PC-3 (cell line): ENCODE data around the gene NABP1. TPM values are rescaled to one million over a fixed set of nuclear protein-coding genes. Genes with fewer than 3 reads are reported as not detected.
A peak's percentile ranks its signal among the peaks of the same experiment; 100 is the strongest.

Source experiments
- ATAC-seq: fragments of 200-7000 bp; cut with Tn5 transposase; 2 replicates; pipeline ENCODE4 v1.9.1; 2020; ENCODE audit warnings: mild to moderate bottlenecking, moderate library complexity
- BruUV-seq: library from RNA; stranded (reverse); fragments of 400-500 nt; replicated peaks from 2 replicates; lab custom pipeline; 2021; lab: Mats Ljungman, UMichigan
- CTCF ChIA-PET: fragments of 300-600 bp; sonication (Branson Sonifier 250); formaldehyde crosslinking; loops from one replicate; lab custom pipeline; 2022; ENCODE audit warnings: antibody characterized with exemption; lab: Charles Lee
- POLR2A ChIA-PET: fragments of 300-600 bp; sonication (Branson Sonifier 250); formaldehyde crosslinking; loops from one replicate; lab custom pipeline; 2022; ENCODE audit warnings: antibody characterized with exemption; ENCODE audit not compliant: unreplicated experiment; lab: Charles Lee
- DNase-seq: peaks from one replicate; pipeline ENCODE4 v3.0.0-alpha.2; 2015
- H2AFZ ChIP-seq: fragments of 300-600 bp; sonication (generic); 2 replicates; pipeline ENCODE4 v1.6.0; 2016; ENCODE audit warnings: antibody characterized with exemption, low read length
- H3F3A ChIP-seq: fragments of 300-600 bp; sonication (generic); one replicate; pipeline ENCODE4 v1.6.0; 2017; ENCODE audit warnings: antibody characterized with exemption, low read length, control low read depth, mild to moderate bottlenecking; ENCODE audit not compliant: unreplicated experiment
- H3K27ac ChIP-seq: fragments of 300-600 bp; sonication (generic); 2 replicates; pipeline ENCODE4 v1.5.1; 2016; ENCODE audit warnings: mild to moderate bottlenecking, low read length
- H3K27me3 ChIP-seq: fragments of 300-600 bp; sonication (generic); 2 replicates; pipeline ENCODE4 v1.6.1; 2016; ENCODE audit warnings: low read length, mixed read lengths
- H3K36me3 ChIP-seq: fragments of 300-600 bp; sonication (generic); 2 replicates; pipeline ENCODE4 v1.6.1; 2016; ENCODE audit warnings: low read depth, mixed run types, low read length, mixed read lengths
- H3K4me1 ChIP-seq: fragments of 300-600 bp; sonication (generic); 2 replicates; pipeline ENCODE4 v1.5.1; 2016; ENCODE audit warnings: low read length; ENCODE audit not compliant: insufficient read depth
- H3K4me2 ChIP-seq: fragments of 300-600 bp; sonication (generic); 2 replicates; pipeline ENCODE4 v1.6.0; 2016; ENCODE audit warnings: low read length
- H3K4me3 ChIP-seq: fragments of 300-600 bp; sonication (generic); 2 replicates; pipeline ENCODE4 v1.5.1; 2016; ENCODE audit warnings: mild to moderate bottlenecking, low read length, mixed read lengths
- H3K79me2 ChIP-seq: fragments of 300-600 bp; sonication (generic); 2 replicates; pipeline ENCODE4 v1.6.1; 2017; ENCODE audit warnings: low read length, mixed read lengths
- H3K9ac ChIP-seq: fragments of 300-600 bp; sonication (generic); 2 replicates; pipeline ENCODE4 v1.6.0; 2016; ENCODE audit warnings: mild to moderate bottlenecking, low read length
- H3K9me2 ChIP-seq: fragments of 300-600 bp; sonication (generic); replicated peaks from 2 replicates; pipeline ENCODE4 v1.6.1; 2016; ENCODE audit warnings: mixed run types, low read length, mixed read lengths
- H3K9me3 ChIP-seq: fragments of 300-600 bp; sonication (generic); 2 replicates; pipeline ENCODE4 v1.6.1; 2016; ENCODE audit warnings: low read length, mixed read lengths
- H4K20me1 ChIP-seq: fragments of 300-600 bp; sonication (generic); 2 replicates; pipeline ENCODE4 v1.6.1; 2016; ENCODE audit warnings: low read length, mixed read lengths
- EZH2 ChIP-seq: fragments of 300-600 bp; sonication (generic); IDR thresholded peaks from one replicate; pipeline ENCODE4 v1.6.1; 2017; ENCODE audit warnings: antibody characterized with exemption, mild to moderate bottlenecking, low read length; ENCODE audit not compliant: unreplicated experiment
- EZH2phosphoT487 ChIP-seq: fragments of 300-600 bp; sonication (generic); IDR thresholded peaks from 2 replicates; pipeline ENCODE4 v1.6.1; 2018; ENCODE audit warnings: mild to moderate bottlenecking, antibody characterized with exemption, low read length, borderline replicate concordance
- intact Hi-C: fragments of 100-400 bp; cut with micrococcal nuclease; formaldehyde crosslinking; loops from 2 replicates; pipeline ENCODE4 v1.9.0; 2023
- total RNA-seq: library from RNA; depleted of rRNA; stranded (reverse); fragments of >200 nt; gene quantifications from 2 replicates; pipeline ENCODE4 v1.2.3, GENCODE V29; 2014
- TF ChIP-seq, protein P1 (sequence below): fragments of 300-600 bp; sonication (generic); conservative IDR thresholded peaks from 2 replicates; pipeline ENCODE4 v1.5.1; 2017; ENCODE audit warnings: antibody characterized with exemption, low read depth, mild to moderate bottlenecking, low read length

Gene NABP1
- total RNA-seq, 1 experiment from 2014 or later = 56.8 TPM

DNA sequence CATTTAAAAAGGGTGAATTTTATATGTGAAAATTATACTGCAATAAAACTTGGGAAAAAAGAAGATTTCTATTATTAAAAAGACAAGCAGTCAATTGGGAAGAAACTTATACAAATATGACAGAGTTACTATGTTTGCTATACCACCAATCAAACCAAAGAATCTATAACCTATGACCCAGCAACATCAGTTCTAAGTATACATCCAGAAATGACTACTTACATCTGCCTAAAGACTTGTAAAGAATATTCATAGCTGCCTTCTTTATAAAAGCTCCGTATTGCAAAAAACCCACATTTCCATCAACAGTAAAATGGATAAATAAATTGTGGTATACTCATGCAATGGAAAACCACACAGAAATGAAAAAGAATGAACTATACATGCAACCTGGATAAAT lies 32.9 kb upstream of the NABP1 start:
- Histone ChIP-seq H3K4me3 (no peak overlapping the region), H3F3A (peaks cover 27% of the 10 kb centered on the region), H3K27me3 (no peaks in the 10 kb centered on the region), H3K36me3 (no peaks in the 10 kb centered on the region), H3K4me1 (peaks cover 39% of the 10 kb centered on the region), H3K9me3 (no peaks in the 10 kb centered on the region), H4K20me1 (no peaks in the 10 kb centered on the region), H3K27ac (peak overlapping the region; percentile 97), H2AFZ (no peak overlapping the region), H3K79me2 (no peaks in the 10 kb centered on the region), H3K9ac (peak overlapping the region; percentile 48; the same call in 1 of the 2 replicates), H3K4me2 (peak overlapping the region; percentile 33; the same call in 1 of the 2 replicates), H3K9me2 (no peaks in the 10 kb centered on the region)
- no peak for ATAC-seq
- no peak for TF ChIP-seq EZH2
- no peak for TF ChIP-seq EZH2phosphoT487
- TF ChIP-seq, protein P1, sequence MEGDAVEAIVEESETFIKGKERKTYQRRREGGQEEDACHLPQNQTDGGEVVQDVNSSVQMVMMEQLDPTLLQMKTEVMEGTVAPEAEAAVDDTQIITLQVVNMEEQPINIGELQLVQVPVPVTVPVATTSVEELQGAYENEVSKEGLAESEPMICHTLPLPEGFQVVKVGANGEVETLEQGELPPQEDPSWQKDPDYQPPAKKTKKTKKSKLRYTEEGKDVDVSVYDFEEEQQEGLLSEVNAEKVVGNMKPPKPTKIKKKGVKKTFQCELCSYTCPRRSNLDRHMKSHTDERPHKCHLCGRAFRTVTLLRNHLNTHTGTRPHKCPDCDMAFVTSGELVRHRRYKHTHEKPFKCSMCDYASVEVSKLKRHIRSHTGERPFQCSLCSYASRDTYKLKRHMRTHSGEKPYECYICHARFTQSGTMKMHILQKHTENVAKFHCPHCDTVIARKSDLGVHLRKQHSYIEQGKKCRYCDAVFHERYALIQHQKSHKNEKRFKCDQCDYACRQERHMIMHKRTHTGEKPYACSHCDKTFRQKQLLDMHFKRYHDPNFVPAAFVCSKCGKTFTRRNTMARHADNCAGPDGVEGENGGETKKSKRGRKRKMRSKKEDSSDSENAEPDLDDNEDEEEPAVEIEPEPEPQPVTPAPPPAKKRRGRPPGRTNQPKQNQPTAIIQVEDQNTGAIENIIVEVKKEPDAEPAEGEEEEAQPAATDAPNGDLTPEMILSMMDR = no peak
- ChIA-PET POLR2A (no interaction called here), CTCF (no interaction called here)
- intact Hi-C loops = no loop called here
- no peak for DNase-seq
- BruUV-seq = TSS peak; percentile 60

DNA sequence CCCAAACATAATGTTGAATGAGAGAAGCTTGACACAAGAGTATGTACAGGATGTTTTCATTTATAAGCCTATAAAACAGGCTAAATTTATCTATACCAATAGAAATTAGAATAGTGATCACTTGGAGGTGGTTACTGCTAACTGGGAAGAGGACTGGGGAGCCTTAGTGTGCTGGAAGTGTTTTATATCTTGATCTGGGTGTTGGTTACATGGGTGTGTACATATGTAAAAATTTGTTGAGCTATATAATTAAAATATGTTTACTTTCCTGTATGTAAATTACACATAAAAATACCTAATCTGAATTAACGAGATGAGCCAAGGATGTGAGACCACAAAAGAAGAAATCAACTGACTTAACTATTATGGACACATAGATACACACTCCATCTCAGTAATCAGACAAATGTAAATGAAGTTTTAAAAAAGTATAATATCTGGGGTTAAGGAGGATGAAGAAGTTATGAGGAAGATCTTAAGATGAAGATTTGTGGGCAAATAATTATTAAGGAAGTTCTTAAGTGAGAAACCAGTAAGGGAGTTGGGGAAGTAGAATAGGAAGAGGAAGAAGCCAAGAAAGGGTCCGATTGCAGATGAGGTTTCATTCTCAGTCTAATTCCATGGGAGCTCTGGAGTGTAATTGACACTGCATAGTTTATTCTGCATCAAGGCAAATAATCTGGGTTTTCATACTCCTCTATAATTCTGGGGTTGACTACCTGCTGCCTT lies 32.3 kb upstream of the NABP1 start:
- POLR2A ChIA-PET = interaction anchor here (1.1 to 1.2 kb wide), 3 partner anchors 7 to 32 kb away, joined by 4 to 6 read pairs (median 4); partner anchors contain the start of gene NABP1
- Histone ChIP-seq H3K4me3 (no peak overlapping the region), H2AFZ (no peak overlapping the region), H3K9ac (peak overlapping the region; percentile 48), H3F3A (peaks cover 27% of the 10 kb centered on the region), H4K20me1 (no peaks in the 10 kb centered on the region), H3K9me3 (no peaks in the 10 kb centered on the region), H3K4me2 (peak overlapping the region; percentile 33), H3K4me1 (peaks cover 35% of the 10 kb centered on the region), H3K36me3 (no peaks in the 10 kb centered on the region), H3K27ac (peak overlapping the region; percentile 97), H3K79me2 (no peaks in the 10 kb centered on the region), H3K9me2 (no peaks in the 10 kb centered on the region), H3K27me3 (no peaks in the 10 kb centered on the region)
- DNase-seq = no peak
- CTCF ChIA-PET = no interaction called here
- TF ChIP-seq, protein P1 = no peak
- TF ChIP-seq EZH2 = no peak
- TF ChIP-seq EZH2phosphoT487 = no peak
- ATAC-seq = peak; percentile 5
- intact Hi-C loops = loop anchor here (1.0 to 2.0 kb wide), 3 partner anchors 7 to 74 kb away; no protein-coding TSS in a partner anchor
- no TSS peak for BruUV-seq
